GM10248 (cell line): ENCODE data around the gene DCPS.
"Not testable (repeated sequence)": the region's sequence is repeated elsewhere in the genome, so short reads cannot be mapped to it uniquely, and the experiment has no call there.

Experiments used
- CTCF ChIA-PET: fragments of 300-600 bp; sonication (Branson Sonifier 250); formaldehyde crosslinking; extraction: SDS; loops from one replicate; lab custom pipeline; 2021; ENCODE audit warnings: antibody characterized with exemption; lab: Yijun Ruan, JAX
- POLR2A ChIA-PET: fragments of 350-650 bp; sonication (Branson Sonifier 250); formaldehyde crosslinking; extraction: SDS; loops from one replicate; lab custom pipeline; 2020; ENCODE audit warnings: antibody characterized with exemption; lab: Yijun Ruan, JAX
- DNase-seq: peaks from one replicate; pipeline ENCODE4 v3.0.0; 2012; ENCODE audit errors: extremely low spot score
- TF ChIP-seq, protein P1 (sequence below): IDR thresholded peaks from 2 replicates; pipeline ENCODE4 v1.5.1; 2012; ENCODE audit warnings: mild to moderate bottlenecking, low read depth; ENCODE audit errors: extremely low read depth, missing control alignments, control extremely low read depth

Gene DCPS

DNA sequence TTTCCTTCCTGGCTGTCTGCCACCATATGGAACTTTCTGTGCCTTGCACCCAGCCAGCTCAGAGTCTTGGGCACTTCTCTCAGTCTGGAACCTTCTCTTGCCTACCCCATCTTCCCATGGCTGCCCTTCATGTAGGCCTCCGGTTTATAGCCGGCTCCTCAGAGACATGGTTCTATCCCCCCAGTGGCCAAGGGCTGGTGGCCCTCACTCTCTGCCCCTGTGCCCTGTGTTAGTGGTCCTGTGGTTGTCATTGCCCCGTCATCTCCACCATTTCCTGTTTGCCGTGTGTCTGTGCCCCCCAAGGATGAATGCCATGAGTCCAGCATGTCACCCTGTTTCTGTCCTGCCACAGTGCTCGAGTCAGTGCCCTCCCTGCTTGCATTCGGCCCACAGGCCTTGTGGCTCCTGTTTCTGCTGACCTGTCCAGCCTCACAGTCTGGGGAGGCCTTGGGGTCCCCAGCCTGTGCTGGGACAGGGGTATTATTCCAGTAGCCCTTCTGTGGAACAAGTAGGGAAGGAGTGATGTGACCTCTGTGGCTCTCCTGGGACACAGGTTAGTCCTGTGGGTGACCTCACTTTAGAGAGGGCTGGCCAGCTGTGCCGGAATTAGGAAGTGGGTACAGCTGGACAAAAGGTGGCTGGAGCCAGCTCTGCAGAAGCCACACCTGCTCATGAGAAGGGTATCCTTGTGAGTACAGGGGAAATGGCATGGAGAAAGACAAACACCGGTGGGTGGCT lies 82.3 kb downstream of the DCPS start:
- ChIA-PET CTCF (no interaction called here), POLR2A (no interaction called here)
- TF ChIP-seq, protein P1, sequence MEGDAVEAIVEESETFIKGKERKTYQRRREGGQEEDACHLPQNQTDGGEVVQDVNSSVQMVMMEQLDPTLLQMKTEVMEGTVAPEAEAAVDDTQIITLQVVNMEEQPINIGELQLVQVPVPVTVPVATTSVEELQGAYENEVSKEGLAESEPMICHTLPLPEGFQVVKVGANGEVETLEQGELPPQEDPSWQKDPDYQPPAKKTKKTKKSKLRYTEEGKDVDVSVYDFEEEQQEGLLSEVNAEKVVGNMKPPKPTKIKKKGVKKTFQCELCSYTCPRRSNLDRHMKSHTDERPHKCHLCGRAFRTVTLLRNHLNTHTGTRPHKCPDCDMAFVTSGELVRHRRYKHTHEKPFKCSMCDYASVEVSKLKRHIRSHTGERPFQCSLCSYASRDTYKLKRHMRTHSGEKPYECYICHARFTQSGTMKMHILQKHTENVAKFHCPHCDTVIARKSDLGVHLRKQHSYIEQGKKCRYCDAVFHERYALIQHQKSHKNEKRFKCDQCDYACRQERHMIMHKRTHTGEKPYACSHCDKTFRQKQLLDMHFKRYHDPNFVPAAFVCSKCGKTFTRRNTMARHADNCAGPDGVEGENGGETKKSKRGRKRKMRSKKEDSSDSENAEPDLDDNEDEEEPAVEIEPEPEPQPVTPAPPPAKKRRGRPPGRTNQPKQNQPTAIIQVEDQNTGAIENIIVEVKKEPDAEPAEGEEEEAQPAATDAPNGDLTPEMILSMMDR: no peak
- DNase-seq: no peak

DNA sequence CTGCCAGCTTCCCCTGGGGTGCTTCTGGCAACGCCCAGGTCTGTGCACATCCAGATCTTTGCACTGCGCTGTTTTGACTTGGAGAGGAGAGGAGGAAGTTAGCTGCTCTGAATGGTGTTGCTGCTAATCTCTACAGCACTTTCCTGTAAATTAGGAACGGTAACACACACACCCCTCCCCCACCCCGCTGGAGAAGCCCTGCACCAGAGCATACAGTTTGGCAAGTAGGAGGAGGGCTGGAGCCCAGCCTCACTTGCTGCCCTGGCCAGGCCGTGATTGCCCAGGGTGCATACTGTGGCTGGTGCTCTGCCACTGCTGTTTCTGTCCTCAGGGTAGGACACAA lies 82.8 kb downstream of the DCPS start:
- CTCF ChIA-PET, POLR2A ChIA-PET, DNase-seq: not testable (repeated sequence)

DNA sequence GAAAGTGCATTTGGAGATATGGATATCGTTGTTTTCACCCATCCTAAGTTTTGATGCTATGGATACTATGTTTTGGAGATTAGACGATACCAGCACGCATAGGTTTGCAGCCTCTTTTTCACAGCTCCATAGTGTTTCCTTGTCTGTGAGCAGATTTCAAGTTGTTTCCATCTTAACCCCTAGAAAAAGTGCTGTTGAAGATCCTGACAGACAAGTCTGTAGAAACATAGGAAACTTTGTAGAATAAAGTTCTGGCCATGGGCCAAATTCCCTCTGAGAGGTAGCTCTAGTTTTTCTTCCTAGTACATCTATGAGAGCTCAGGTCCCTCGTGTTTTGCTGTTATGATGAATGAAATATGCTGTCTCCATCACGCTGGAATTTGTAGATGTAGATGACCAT lies 84.0 kb downstream of the DCPS start:
- TF ChIP-seq, protein P1: no peak
- ChIA-PET POLR2A (no interaction called here), CTCF (no interaction called here)
- DNase-seq: no peak

DNA sequence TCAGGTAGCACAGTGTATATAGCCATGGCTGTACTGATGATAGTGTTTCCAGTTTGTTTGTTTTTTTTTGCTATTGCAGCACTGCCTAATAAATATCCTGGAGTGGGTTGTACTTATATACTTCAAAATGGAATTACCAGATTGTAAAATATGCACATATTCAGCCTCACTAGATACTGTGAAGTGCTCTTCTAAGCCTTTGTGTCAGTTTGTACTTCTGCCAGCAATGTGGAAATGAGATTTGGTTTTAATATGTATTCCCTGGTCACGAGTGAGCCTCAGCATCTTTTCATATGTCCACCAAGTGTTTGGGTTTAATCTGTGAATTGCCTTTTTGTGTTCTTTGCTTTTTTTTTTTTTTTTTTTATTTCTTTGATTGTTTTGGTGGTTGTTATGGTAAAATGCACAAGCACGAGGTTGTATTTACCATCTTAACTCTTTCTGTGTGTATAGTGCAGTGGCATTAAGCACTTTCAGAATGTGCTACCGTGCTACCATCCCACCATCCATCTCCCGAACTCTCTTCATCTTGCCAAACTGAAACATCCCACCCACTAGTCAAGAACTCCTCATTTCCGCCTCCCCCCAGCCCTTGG lies 86.5 kb downstream of the DCPS start:
- no peak for DNase-seq
- TF ChIP-seq, protein P1: no peak
- ChIA-PET CTCF (interaction anchor here (1.9 kb wide), 1 partner anchor 12 kb away, joined by 5 read pairs; no protein-coding TSS in a partner anchor), POLR2A (no interaction called here)

DNA sequence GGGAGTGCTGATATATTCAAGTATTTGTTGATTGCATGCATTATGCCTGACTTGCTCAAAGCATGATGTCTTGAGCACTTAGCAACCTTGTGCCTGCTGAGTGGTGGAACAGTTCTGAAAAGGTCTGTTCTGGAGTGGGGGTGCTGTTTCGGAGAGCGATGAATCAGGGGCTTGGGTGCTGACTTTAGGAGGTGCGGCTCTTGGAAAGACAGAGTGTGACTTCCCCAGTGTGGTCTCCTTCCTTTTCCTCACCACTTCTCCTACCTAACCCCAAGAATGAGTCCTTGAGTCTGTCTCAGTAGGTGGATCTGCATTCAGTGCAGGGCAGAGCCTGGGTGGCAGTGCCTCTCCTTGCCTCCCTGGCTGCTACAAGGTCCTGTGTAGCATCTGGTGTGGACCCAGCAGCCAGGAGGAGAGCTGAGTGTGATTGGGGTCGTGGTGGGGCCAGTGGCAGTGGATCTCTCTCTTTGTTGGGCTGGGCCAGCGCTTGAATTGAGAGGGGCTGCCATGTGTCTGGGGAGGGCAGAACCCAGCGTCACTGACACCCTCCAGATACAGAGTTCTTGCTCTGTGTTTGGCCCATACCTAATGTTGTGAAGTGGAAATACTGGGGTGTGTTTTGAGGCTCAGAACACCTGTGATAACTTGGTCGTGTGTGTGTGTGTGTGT lies 87.6 kb downstream of the DCPS start:
- TF ChIP-seq, protein P1: no peak
- POLR2A ChIA-PET: no interaction called here
- CTCF ChIA-PET: no interaction called here
- no peak for DNase-seq

DNA sequence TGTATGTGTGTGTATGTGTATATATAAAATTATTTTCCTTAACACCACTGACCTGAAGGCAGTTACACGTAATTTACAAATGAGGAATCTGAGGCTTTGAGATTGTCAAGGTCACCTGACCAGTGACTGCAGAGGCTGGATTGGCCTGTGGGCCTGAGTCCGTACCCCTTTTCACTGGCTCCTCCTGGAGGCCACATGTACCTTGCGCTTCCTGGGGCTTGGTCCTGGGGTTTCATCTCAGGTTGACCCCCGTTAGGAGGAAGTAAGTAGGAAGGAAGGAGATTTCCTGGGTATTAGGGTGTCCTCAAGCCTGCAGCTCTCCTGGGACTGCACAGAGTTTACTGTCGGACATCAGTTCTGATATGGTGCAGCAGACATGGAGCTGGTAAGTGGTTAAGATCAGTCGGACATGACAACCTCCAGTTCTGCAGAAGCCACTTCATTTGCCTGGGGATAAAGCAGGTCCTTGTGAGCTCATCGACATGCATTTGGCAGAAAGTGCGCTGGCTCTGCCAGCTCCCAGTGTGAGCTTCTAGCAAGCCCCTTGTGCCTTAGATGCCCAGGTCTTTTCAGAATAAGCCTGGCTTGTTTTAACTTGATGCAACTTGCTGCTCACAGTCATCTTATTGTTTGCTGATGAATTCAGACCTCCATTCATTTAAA lies 88.2 kb downstream of the DCPS start:
- POLR2A ChIA-PET: no interaction called here
- no peak for DNase-seq
- CTCF ChIA-PET: no interaction called here
- TF ChIP-seq, protein P1: no peak
